OCI-LY1 (cell line): Measurements from ENCODE around the gene PLA2G2D.

Source experiments
- EZH2 ChIP-seq: fragments of 200-600 bp; sonication (generic), shearing (Covaris generic); IDR thresholded peaks from 2 replicates; pipeline ENCODE4 v1.8.0; 2017; ENCODE audit warnings: borderline replicate concordance, mixed run types, mild to moderate bottlenecking, antibody characterized with exemption, low read length, moderate library complexity, mixed read lengths
- TF ChIP-seq, protein P1 (sequence below): fragments of 200-600 bp; sonication (generic), shearing (Covaris generic); IDR thresholded peaks from 2 replicates; pipeline ENCODE4 v1.5.1; 2017; ENCODE audit warnings: mild to moderate bottlenecking, antibody characterized with exemption, low read length, moderate library complexity, mixed read lengths

DNA sequence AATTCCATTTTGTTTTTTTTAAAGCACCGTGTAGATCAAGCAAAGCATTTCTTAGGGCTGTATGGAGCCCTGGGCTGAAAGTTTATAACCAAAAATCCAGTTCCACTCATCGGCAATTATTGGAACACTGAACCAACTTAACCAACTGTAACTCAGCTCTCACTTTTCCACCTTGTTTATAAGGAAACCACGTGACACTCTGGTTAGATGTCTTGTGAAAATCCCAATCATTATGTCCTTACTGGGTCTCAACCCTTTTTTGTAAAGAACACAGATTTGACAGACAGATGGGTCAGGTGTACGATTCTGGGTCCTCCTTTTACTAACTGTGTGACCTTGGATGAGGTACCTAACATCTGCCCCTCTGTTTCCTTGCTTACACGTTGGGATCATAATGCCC is 43.1 kb downstream of the PLA2G2D start:
- TF ChIP-seq, protein P1, sequence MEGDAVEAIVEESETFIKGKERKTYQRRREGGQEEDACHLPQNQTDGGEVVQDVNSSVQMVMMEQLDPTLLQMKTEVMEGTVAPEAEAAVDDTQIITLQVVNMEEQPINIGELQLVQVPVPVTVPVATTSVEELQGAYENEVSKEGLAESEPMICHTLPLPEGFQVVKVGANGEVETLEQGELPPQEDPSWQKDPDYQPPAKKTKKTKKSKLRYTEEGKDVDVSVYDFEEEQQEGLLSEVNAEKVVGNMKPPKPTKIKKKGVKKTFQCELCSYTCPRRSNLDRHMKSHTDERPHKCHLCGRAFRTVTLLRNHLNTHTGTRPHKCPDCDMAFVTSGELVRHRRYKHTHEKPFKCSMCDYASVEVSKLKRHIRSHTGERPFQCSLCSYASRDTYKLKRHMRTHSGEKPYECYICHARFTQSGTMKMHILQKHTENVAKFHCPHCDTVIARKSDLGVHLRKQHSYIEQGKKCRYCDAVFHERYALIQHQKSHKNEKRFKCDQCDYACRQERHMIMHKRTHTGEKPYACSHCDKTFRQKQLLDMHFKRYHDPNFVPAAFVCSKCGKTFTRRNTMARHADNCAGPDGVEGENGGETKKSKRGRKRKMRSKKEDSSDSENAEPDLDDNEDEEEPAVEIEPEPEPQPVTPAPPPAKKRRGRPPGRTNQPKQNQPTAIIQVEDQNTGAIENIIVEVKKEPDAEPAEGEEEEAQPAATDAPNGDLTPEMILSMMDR = no peak
- no peak for TF ChIP-seq EZH2
